HG02588 (cell line): ENCODE data around the gene FOXF2.

Experiments used
- ATAC-seq: cut with Tn5 transposase; IDR thresholded peaks from one replicate; pipeline ENCODE4 v1.9.1; 2021; ENCODE audit warnings: mild to moderate bottlenecking, moderate library complexity; ENCODE audit not compliant: unreplicated experiment

The FOXF2 gene

GRCh38 chr6:1405221-1405620, 15.8 kb downstream of the FOXF2 start:
- ATAC-seq: no peak

DNA sequence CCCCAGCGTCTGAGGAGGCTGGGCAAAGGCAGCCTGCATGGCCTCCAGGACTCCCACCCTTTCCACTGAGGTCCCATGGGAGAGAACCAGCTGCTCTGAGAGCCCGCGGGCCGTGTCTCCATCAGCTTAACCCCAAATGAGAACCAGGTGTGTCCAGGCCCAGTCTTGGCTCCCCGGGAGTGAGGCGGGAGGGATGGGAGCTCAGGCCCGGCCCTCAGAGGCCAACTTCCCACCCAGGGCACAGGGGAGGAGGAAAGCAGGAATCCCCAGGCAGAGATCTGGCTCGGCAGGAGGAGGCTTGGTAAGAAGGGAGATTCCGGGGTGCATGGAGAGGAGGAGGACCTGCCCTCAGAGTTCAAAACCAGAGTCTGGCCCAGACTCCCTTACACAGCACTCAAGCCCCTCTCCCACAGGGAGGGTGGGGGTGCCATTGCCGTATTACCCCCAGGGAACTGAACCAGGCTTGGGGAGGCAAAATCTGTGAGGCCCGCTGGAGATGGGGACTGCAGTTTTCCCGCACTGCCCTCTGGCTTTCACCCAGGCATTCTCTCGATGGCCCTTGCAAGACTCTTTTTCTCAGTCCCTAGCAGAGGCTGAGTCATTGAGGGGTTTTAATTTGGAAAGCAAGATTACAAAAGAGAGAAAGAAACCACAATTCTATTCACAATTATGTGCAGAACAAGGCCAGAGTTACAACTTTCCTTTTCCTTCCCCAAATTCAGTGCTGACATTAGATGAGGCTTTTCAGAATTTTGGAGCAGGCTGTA, 17.1 kb downstream of the FOXF2 start:
- ATAC-seq: no peak

GRCh38 chr6:1407499-1407990, 18.2 kb downstream of the FOXF2 start:
- ATAC-seq: no peak

DNA sequence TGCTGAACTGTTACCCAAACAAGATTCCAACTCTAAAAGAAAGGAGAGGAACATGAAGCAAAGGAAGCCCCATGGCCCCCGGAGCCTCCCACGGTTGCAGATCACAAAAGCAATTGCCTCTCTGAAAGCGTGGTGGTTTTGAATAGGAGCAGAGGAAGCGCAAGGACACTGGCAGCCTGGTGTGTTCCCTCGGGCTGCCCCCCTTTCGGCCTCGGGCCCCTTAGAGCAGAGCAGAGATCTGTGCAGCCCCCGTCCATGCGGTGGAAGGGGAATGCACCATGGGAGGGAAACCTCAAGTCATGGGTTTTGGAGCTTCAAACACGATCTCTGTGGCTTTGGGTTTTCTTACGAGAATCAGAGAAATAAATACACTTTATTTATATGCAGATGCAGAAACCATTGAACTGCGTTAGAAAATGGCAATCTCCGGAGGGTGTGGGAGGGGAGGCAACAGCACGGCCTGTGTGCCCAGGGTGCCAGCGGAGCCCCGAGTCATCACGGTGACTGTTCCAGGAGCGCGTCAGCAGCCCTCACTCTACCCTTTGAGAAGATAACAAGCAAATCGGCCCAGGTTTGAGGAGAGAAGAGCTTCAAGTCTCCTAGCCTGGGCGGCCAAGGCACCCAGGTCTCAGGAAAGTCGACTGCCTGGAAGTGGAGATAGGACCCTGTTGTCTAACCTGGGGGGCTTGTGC, 20.5 kb downstream of the FOXF2 start:
- no peak for ATAC-seq

- ATAC-seq: no peak
Measured at GRCh38 chr6:1412901-1413300, 23.5 kb downstream of the FOXF2 start.

DNA sequence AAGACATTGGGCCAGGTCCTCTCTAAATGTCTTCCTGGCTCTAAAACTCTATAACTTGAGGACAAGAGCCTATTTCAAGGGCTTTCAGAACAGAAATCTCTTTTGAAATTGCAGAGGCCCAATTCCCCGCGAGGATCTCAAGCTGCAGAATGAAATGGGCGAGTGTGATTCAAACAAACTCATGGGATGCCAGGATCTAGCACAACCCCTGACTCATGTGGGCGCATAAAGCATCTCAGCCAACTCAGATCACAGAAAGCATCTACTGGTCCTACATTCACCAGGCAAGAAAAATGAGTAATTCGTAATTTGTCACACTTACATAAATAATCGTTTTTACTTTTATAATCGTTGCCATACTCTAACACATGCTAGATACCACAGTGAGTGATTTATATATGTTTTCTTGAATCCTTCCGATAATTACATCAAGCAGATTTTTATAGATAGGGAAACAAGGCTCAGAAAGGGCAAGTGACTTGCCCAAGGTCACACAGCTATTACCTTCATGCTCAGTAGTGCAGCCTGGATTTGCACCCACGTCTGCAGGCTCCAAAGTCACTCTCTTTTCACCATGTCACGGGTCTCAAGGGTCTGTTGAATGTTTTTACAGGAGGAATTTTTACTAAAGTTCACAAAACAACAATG, 26.2 kb downstream of the FOXF2 start:
- ATAC-seq: no peak

- ATAC-seq: no peak
Measured at GRCh38 chr6:1416191-1416760, 26.9 kb downstream of the FOXF2 start.

DNA sequence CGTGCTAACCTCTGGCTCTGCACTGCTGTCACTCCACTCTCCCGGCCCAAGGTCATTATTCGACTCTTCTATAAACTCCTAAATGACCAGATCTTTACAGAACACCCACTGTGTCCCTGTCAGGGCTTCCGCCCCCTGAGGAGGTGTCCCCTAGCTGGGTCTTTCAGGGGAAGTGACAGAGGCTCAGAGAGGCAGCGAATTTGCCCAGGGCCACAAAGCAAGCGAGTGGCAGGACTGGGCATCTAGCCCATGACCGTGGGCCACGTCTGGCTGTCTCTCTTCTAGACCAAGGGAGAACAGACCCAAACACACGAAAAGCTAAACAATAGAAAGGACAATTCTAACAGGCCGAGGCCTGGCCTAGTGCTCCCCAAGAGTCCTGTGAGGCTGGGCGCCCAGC, 27.4 kb downstream of the FOXF2 start:
- ATAC-seq: no peak

DNA sequence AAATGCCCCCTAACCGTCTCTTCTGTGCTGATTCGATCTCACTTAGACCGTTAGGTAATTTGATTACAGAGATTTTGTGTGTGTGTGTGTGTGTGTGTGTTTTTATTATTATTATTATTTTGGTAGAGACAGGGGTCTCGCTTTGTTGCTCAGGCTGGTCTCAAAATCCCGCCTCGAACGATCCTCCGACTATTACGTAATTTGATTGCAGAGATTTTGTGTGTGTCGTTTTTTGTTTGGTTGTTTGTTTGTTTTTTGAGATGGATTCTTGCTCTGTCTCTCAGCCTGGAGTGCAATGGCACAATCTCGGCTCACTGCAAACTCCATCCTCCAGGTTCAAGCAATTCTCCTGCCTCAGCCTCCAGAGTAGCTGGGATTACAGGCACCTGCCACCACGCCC, 28.3 kb downstream of the FOXF2 start:
- no peak for ATAC-seq

DNA sequence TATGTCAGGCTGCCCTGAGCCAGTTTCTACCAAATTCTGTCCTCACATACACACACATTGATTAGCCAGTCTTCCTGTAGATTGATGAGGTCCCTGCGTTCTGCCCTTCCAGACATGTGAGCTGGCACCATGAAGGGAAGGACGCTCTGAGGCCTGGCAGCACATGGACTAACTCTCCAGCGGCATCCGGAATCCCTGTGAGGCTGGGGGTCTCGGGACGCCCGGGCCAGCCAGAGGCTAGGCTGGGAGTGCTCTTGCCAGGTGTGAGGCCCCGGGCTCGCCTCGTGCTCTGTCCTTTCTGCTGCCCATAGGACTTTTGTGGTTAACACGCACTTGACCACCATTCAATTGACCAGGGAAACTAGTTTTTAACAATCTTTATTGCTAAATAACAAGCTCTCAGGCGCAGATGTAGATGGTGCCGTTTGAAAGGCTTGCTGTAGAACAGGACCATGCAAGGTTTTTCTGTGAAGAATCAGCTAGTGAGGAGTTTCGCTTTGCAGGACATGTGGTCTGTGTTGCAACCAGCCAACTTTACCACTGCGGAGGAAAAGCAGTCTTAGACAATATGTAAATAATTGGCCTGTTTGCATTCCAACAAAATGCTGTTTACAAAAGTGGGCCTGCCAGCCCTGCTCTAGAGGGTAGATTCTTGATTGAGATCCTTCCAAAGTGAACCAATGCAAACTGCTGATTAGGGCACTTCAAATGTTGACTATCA, 29.3 kb downstream of the FOXF2 start:
- no peak for ATAC-seq

GRCh38 chr6:1420382-1420781, 31.0 kb downstream of the FOXF2 start:
- no peak for ATAC-seq

- no peak for ATAC-seq
Measured at GRCh38 chr6:1422290-1422689, 32.9 kb downstream of the FOXF2 start.

- no peak for ATAC-seq
Measured at GRCh38 chr6:1423578-1423977, 34.2 kb downstream of the FOXF2 start.

DNA sequence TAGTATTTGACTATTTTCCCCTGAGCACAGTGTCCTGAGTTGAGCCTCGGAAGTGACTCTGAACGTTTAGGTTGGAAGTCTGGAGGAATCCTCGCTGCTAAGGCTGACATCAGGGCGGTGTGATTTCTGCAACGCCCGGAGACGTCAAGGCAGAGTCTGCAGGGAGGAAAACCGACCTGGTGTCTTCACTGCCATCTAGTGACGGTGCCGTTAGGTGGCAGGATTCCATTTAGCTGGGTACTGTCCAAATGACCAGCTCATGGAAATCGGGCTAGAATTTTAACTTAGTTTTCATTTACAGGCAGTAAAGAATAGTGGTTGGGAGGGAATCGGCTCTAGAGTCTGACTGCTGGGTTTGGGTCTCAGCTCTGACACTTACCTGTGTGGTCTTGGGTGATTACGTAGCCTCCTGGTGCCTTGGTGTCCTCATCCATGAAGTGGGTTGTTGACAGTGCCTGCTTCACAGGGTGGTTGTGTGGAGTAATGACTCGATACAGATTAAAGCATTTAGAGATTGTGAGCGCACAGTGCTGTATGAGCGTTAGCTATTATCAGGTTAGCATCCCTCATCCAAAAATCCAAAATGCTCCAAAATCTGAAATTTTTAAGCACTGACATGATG, 35.0 kb downstream of the FOXF2 start:
- ATAC-seq: no peak

GRCh38 chr6:1426416-1426815, 37.0 kb downstream of the FOXF2 start:
- ATAC-seq: no peak

GRCh38 chr6:1435806-1436205, 46.4 kb downstream of the FOXF2 start:
- no peak for ATAC-seq

DNA sequence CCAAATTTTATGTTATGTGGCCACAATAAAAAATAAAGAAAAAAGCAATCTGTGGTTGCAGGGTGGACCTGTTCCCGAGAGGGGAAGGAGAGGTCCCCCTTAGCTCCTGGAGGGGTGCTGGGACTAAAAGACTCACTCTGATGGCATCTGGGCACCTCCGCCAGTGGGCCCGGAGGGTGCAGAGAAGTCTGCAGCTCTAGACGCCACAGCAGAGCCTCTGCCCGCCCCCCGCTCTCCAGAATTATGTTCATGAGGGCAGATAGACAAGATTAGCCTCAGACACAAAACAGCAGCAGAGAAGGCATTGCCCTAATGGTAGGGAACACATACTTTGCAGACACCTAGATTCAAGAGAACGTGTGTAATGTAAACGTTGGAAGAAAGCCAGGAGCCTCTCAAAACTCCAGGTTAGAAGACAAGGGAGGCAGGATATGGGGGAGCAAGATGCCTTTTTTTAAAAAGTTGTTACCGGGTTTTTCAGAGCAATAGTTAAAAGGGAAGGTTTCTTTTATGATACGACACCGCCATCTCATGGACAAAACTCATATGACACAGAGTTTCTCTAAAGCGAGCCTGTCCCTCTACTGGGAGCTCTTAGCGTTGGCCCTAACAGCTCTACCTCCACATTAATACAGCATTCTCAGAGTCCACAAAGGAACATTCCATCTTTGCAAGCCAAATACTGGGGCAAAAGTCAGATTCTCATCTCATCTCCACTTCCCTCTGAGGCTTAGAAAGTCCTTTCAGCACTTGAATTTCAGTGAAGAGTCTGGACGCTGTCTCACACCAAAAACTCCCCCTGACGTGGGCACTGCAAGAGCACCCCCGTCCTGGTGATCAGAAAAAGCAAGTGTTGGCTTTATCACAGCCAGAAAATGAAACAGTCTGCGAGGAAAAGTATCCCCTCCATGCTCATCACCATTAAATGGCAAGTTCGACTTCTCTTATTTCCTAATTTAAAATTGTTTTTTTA, 47.2 kb downstream of the FOXF2 start:
- ATAC-seq: peak; percentile 46

DNA sequence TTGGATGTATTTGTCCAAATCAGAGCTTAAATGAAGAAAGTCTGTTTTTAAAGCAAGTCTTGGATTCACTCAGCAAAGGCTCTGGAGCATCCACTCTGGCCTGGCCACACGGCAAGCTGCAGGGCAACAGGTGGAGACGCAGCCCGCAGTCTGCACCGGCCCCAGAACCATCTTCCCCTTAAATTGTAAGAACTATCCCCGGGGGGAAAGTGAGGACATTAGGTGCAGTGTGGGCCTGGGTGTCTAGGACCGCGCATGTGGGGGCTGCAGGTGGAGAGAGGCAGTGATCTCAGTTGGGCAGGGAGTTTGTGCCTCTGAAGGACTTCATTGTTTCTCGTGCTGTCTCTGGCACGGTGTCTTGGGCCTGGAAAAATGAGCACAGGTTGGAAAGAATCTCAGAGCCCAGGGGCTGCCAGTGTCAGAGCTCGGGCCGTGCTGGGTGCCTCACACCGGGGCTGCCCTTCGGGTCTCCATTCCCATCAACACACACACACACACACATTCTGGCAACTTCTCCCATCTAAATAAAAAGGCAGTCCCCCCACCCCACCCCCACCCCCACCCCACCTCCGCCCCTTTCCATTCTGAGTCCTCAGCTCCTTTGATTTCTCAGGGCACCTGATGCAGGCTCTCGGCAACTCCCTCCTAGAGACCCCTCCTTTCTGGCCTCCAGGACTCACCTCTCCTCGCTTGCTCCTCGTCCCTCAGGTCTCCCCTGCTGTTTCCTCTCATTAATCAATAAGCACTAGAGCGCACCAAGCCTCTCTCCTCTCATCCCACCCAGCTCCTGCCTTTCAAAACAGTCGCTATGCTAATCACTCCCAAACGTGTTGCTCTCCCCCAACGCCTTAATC, 48.4 kb downstream of the FOXF2 start:
- no peak for ATAC-seq
